ENCODE measurements around the gene GIMAP5.
"Not testable (repeated sequence)": the region's sequence is repeated elsewhere in the genome, so short reads cannot be mapped to it uniquely, and the experiment has no call there.

The GIMAP5 gene

GRCh38 chr7:150759479-150759878, 22.3 kb downstream of the GIMAP5 start:
- no peak overlapping the region for H3K9ac ChIP-seq (ENCODE audit: low read length)
- no peak overlapping the region for H3K4me3 ChIP-seq (ENCODE audit: low read length)
- H4K20me1 ChIP-seq (ENCODE audit: insufficient read depth, low read length), result no peaks in the 10 kb centered on the region
- H3K4me2 ChIP-seq (ENCODE audit: low read length), result no peak overlapping the region
- H3K79me2 ChIP-seq (ENCODE audit: low read length), result no peaks in the 10 kb centered on the region
- no peak overlapping the region for H3K27ac ChIP-seq (ENCODE audit: low read length)
- H3K4me1 ChIP-seq (ENCODE audit: low read length), result peaks cover under 1% of the 10 kb centered on the region; the same call in 1 of the 2 replicates
- H3K27me3 ChIP-seq (ENCODE audit: low read depth, low read length), result 0 out of 2 replicates have a peak, but pooled peaks cover 3% of the 10 kb centered on the region
- no peaks in the 10 kb centered on the region for H3K9me3 ChIP-seq (ENCODE audit: insufficient read depth, low read length)
- no peak overlapping the region for H2AFZ ChIP-seq (ENCODE audit: low read depth, low read length)
- H3K36me3 ChIP-seq (replicated peaks; ENCODE audit: low read depth, low read length), result no peaks in the 10 kb centered on the region
- TF ChIP-seq, protein P1, sequence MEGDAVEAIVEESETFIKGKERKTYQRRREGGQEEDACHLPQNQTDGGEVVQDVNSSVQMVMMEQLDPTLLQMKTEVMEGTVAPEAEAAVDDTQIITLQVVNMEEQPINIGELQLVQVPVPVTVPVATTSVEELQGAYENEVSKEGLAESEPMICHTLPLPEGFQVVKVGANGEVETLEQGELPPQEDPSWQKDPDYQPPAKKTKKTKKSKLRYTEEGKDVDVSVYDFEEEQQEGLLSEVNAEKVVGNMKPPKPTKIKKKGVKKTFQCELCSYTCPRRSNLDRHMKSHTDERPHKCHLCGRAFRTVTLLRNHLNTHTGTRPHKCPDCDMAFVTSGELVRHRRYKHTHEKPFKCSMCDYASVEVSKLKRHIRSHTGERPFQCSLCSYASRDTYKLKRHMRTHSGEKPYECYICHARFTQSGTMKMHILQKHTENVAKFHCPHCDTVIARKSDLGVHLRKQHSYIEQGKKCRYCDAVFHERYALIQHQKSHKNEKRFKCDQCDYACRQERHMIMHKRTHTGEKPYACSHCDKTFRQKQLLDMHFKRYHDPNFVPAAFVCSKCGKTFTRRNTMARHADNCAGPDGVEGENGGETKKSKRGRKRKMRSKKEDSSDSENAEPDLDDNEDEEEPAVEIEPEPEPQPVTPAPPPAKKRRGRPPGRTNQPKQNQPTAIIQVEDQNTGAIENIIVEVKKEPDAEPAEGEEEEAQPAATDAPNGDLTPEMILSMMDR (IDR thresholded peaks at IDR 0.05; ENCODE audit: low read depth, low read length), result no peak
- no peak for TF ChIP-seq EZH2phosphoT487 (IDR thresholded peaks at IDR 0.05; ENCODE audit: low read depth)

DNA sequence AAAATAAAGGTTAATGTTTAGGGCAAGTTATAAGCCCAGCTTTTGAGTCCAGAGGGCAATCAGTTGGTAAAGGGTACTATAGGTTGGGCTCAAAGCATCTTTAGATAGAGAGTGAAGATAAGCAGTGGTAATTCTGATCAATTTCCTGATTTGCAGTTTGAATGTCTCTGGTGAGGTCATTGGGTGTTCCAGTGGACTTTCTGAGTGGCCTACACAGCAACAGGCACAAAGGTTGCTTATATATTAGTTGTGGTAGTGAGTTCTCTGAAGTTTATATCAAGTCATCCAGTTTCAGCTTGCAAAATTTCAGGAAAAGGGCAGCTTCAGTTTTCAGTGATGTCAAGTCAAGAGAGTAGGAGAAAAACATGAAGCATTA, 29.1 kb downstream of the GIMAP5 start:
- TF ChIP-seq, protein P1 (IDR thresholded peaks at IDR 0.05; ENCODE audit: low read depth, low read length), result no peak
- no peak for TF ChIP-seq EZH2phosphoT487 (IDR thresholded peaks at IDR 0.05; ENCODE audit: low read depth)
- H4K20me1 ChIP-seq (ENCODE audit: insufficient read depth, low read length), result no peaks in the 10 kb centered on the region
- H3K9me3 ChIP-seq (ENCODE audit: insufficient read depth, low read length), result no peaks in the 10 kb centered on the region
- H3K79me2 ChIP-seq (ENCODE audit: low read length), result no peaks in the 10 kb centered on the region
- H3K36me3 ChIP-seq (replicated peaks; ENCODE audit: low read depth, low read length), result no peaks in the 10 kb centered on the region
- H3K27ac ChIP-seq (ENCODE audit: low read length), result no peak overlapping the region
- H3K27me3 ChIP-seq (ENCODE audit: low read depth, low read length), result 0 out of 2 replicates have a peak, but pooled peaks cover 3% of the 10 kb centered on the region
- H3K9ac ChIP-seq (ENCODE audit: low read length), result no peak overlapping the region
- H2AFZ ChIP-seq (ENCODE audit: low read depth, low read length), result no peak overlapping the region
- H3K4me1 ChIP-seq (ENCODE audit: low read length), result no peaks in the 10 kb centered on the region
- no peak overlapping the region for H3K4me3 ChIP-seq (ENCODE audit: low read length)
- no peak overlapping the region for H3K4me2 ChIP-seq (ENCODE audit: low read length)

DNA sequence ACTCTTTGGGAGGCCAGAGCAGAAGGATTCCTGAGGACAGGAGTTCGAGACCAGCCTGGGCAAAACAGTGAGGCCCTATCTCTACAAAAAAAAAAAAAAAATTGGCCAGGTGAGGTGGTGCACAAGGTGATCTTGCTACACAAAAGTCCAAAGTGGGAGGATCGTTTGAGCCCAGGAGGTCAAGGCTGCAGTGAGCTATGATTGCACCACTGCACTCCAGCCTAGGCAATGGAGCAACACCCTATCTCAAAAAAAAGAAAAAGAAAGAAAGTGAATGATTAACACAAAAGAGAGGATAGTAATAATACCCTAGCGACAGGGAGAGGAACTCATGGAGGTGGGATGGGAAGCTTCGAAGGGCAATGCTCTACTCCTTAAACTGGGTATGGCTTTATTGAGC, 32.5 kb downstream of the GIMAP5 start:
- Histone ChIP-seq H2AFZ (ENCODE audit: low read depth, low read length) (no peak overlapping the region), H3K36me3 (replicated peaks; ENCODE audit: low read depth, low read length) (no peaks in the 10 kb centered on the region), H3K27me3 (ENCODE audit: low read depth, low read length) (no peaks in the 10 kb centered on the region), H4K20me1 (ENCODE audit: insufficient read depth, low read length) (no peaks in the 10 kb centered on the region), H3K27ac (ENCODE audit: low read length) (no peak overlapping the region), H3K4me2 (ENCODE audit: low read length) (no peak overlapping the region), H3K4me3 (ENCODE audit: low read length) (no peak overlapping the region), H3K4me1 (ENCODE audit: low read length) (no peaks in the 10 kb centered on the region), H3K9me3 (ENCODE audit: insufficient read depth, low read length) (no peaks in the 10 kb centered on the region), H3K79me2 (ENCODE audit: low read length) (no peaks in the 10 kb centered on the region), H3K9ac (ENCODE audit: low read length) (no peak overlapping the region)
- TF ChIP-seq EZH2phosphoT487 (IDR thresholded peaks at IDR 0.05; ENCODE audit: low read depth), result no peak
- TF ChIP-seq, protein P1 (IDR thresholded peaks at IDR 0.05; ENCODE audit: low read depth, low read length), result no peak

DNA sequence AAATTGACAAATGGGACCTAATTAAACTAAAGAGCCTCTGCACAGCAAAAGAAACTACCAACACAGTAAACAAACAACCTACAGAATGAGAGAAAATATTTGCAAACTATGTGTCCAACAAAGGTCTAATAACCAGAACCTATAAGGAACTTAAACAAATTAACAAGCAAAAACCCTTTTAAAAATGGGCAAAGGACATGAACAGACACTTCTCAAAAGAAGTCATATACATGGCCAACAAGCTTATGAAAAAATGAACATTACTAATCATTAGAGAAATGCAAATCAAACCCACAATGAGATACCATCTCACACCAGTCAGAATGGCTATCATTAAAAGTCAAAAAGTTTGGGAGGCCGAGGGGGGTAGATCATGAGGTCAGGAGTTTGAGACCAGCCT, 36.9 kb downstream of the GIMAP5 start:
- not testable (repeated sequence) for H3K4me2 ChIP-seq (ENCODE audit: low read length); H4K20me1 ChIP-seq (ENCODE audit: insufficient read depth, low read length); H3K9me3 ChIP-seq (ENCODE audit: insufficient read depth, low read length); H3K9ac ChIP-seq (ENCODE audit: low read length); H3K36me3 ChIP-seq (replicated peaks; ENCODE audit: low read depth, low read length); H2AFZ ChIP-seq (ENCODE audit: low read depth, low read length); H3K27ac ChIP-seq (ENCODE audit: low read length); H3K27me3 ChIP-seq (ENCODE audit: low read depth, low read length); H3K79me2 ChIP-seq (ENCODE audit: low read length); H3K4me1 ChIP-seq (ENCODE audit: low read length); H3K4me3 ChIP-seq (ENCODE audit: low read length)
